Measurements from ENCODE around the gene IER5L. TPM values are rescaled to one million over a fixed set of nuclear protein-coding genes. Genes with fewer than 3 reads are reported as not detected.
"Not testable (repeated sequence)": the region's sequence is repeated elsewhere in the genome, so short reads cannot be mapped to it uniquely, and the experiment has no call there.

The IER5L gene
- polyA plus RNA-seq, 1 donor (not counting 4 experiments of a cell fraction or from before 2014, with no cell fraction given): 2.1 TPM

DNA sequence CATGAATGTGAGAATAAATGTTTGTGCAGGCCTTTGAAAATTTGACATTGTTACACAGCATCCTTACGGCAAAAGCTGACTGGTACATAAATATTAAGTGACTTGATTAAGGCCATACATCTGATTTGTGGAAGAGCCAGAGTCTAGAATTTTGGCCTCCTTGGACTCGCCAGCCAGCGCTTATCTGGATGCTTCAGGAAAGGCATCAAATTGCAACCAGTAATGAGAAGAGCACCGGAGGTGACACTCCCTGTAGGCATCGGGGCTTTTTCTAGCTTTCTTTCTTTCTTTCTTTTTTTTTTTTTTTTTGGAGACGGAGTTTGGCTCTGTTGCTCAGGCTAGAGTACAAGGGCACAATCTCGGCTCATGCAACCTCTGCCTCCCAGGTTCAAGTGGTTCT is 13.2 kb upstream of the IER5L start:
- DNase-seq (ENCODE audit: low read depth, low spot score) (no peak), FAIRE-seq (no peak)
- H3K36me3 ChIP-seq (ENCODE audit: control insufficient read depth in 2 of 2, extremely low read depth in 1 of 2, insufficient read depth in 2 of 2, low read length in 2 of 2): no peaks in the 10 kb centered on the region
- no peak overlapping the region for H3K27ac ChIP-seq (ENCODE audit: control insufficient read depth, insufficient read depth, low read length)
- H3K9me3 ChIP-seq (ENCODE audit: control insufficient read depth, low read depth, low read length): no peaks in the 10 kb centered on the region
- H3K9ac ChIP-seq (ENCODE audit: control insufficient read depth, extremely low read depth, insufficient read depth, low read length): no peak overlapping the region
- H3K4me2 ChIP-seq (ENCODE audit: control insufficient read depth, extremely low read depth, insufficient read depth, low read depth, low read length): no peak overlapping the region
- TF ChIP-seq EZH2 (IDR thresholded peaks at IDR 0.05; ENCODE audit: low read length): no peak
- TF ChIP-seq, protein P1, sequence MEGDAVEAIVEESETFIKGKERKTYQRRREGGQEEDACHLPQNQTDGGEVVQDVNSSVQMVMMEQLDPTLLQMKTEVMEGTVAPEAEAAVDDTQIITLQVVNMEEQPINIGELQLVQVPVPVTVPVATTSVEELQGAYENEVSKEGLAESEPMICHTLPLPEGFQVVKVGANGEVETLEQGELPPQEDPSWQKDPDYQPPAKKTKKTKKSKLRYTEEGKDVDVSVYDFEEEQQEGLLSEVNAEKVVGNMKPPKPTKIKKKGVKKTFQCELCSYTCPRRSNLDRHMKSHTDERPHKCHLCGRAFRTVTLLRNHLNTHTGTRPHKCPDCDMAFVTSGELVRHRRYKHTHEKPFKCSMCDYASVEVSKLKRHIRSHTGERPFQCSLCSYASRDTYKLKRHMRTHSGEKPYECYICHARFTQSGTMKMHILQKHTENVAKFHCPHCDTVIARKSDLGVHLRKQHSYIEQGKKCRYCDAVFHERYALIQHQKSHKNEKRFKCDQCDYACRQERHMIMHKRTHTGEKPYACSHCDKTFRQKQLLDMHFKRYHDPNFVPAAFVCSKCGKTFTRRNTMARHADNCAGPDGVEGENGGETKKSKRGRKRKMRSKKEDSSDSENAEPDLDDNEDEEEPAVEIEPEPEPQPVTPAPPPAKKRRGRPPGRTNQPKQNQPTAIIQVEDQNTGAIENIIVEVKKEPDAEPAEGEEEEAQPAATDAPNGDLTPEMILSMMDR (optimal IDR thresholded peaks at IDR 0.05 in 1 of 3, IDR thresholded peaks at IDR 0.05 in 1 of 3, conservative IDR thresholded peaks at IDR 0.05 in 1 of 3; ENCODE audit: extremely low read depth in 1 of 3, insufficient read depth in 2 of 3, low read length in 3 of 3): no peak
- no peaks in the 10 kb centered on the region for H3K9me1 ChIP-seq (ENCODE audit: control insufficient read depth, extremely low read depth, insufficient read depth, low read length)
- H3K4me3 ChIP-seq (ENCODE audit: control insufficient read depth in 2 of 3, extremely low read depth in 1 of 3, insufficient read depth in 2 of 3, low read depth in 1 of 3, low read length in 3 of 3): no peak overlapping the region
- H3K27me3 ChIP-seq (ENCODE audit: control insufficient read depth, extremely low read depth, insufficient read depth, low read length): peaks cover 7% of the 10 kb centered on the region
- H2AFZ ChIP-seq (ENCODE audit: control insufficient read depth, low read length): no peak overlapping the region
- dilution Hi-C loops (cut with MboI; ENCODE audit: extremely low pct_ligation_motif_present, low sequenced_read_pairs): no loop called here
- H4K20me1 ChIP-seq (ENCODE audit: control insufficient read depth, extremely low read depth, insufficient read depth, low read length): no peaks in the 10 kb centered on the region
- no peaks in the 10 kb centered on the region for H3K4me1 ChIP-seq (ENCODE audit: control insufficient read depth, extremely low read depth, insufficient read depth, low read length)
- no peaks in the 10 kb centered on the region for H3K79me2 ChIP-seq (ENCODE audit: control insufficient read depth, insufficient read depth, low read length)

DNA sequence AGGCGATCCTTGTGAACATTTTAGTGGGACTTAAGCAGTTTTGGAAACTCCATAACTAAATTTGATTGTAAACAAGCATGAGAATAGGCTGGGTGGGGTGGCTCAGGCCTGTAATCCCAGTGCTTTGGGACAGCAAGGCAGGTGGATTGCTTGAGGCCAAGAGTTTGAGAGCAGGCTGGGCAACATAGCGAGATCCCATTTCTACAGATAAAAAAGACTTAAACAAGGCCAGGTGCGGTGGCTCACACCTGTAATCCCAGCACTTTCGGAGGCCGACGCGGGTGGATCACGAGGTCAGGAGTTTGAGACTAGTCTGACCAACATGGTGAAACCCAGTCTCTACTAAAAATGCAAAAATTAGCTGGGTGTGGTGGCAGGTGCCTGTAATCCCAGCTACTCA is 11.9 kb upstream of the IER5L start:
- H3K36me3 ChIP-seq (ENCODE audit: control insufficient read depth in 2 of 2, extremely low read depth in 1 of 2, insufficient read depth in 2 of 2, low read length in 2 of 2); H2AFZ ChIP-seq (ENCODE audit: control insufficient read depth, low read length); FAIRE-seq; DNase-seq (ENCODE audit: low read depth, low spot score); H3K27me3 ChIP-seq (ENCODE audit: control insufficient read depth, extremely low read depth, insufficient read depth, low read length); H3K27ac ChIP-seq (ENCODE audit: control insufficient read depth, insufficient read depth, low read length); H3K4me2 ChIP-seq (ENCODE audit: control insufficient read depth, extremely low read depth, insufficient read depth, low read depth, low read length); H3K79me2 ChIP-seq (ENCODE audit: control insufficient read depth, insufficient read depth, low read length); H3K4me1 ChIP-seq (ENCODE audit: control insufficient read depth, extremely low read depth, insufficient read depth, low read length); H3K9me1 ChIP-seq (ENCODE audit: control insufficient read depth, extremely low read depth, insufficient read depth, low read length); H3K9me3 ChIP-seq (ENCODE audit: control insufficient read depth, low read depth, low read length); dilution Hi-C loops (cut with MboI; ENCODE audit: extremely low pct_ligation_motif_present, low sequenced_read_pairs); H3K9ac ChIP-seq (ENCODE audit: control insufficient read depth, extremely low read depth, insufficient read depth, low read length); H4K20me1 ChIP-seq (ENCODE audit: control insufficient read depth, extremely low read depth, insufficient read depth, low read length); H3K4me3 ChIP-seq (ENCODE audit: control insufficient read depth in 2 of 3, extremely low read depth in 1 of 3, insufficient read depth in 2 of 3, low read depth in 1 of 3, low read length in 3 of 3): not testable (repeated sequence)

DNA sequence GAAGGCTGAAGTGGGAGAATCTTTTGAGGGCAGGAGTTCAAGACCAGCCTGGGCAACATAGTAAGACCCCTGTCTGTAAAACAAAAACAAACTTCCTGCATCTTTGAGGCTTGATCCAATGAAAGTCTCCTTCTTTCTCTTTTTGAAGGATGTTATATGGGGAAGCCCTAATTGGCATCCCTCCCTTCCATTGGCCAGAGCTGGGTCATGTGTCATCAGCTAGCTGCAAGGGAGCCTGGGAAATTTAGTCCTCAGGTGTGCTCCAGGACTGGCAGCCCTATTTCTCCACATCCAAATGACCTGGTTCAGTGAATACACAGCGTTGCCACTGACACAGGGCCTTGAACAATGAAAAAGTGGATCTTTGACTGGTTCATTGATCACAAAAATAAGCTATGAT is 9.0 kb upstream of the IER5L start:
- peaks cover 4% of the 10 kb centered on the region for H3K4me1 ChIP-seq (ENCODE audit: control insufficient read depth, extremely low read depth, insufficient read depth, low read length)
- H3K9me3 ChIP-seq (ENCODE audit: control insufficient read depth, low read depth, low read length): no peaks in the 10 kb centered on the region
- no peaks in the 10 kb centered on the region for H3K36me3 ChIP-seq (ENCODE audit: control insufficient read depth in 2 of 2, extremely low read depth in 1 of 2, insufficient read depth in 2 of 2, low read length in 2 of 2)
- TF ChIP-seq, protein P1 (optimal IDR thresholded peaks at IDR 0.05 in 1 of 3, IDR thresholded peaks at IDR 0.05 in 1 of 3, conservative IDR thresholded peaks at IDR 0.05 in 1 of 3; ENCODE audit: extremely low read depth in 1 of 3, insufficient read depth in 2 of 3, low read length in 3 of 3): no peak
- no peak for TF ChIP-seq EZH2 (IDR thresholded peaks at IDR 0.05; ENCODE audit: low read length)
- FAIRE-seq (no peak), DNase-seq (ENCODE audit: low read depth, low spot score) (no peak)
- no peak overlapping the region for H3K27ac ChIP-seq (ENCODE audit: control insufficient read depth, insufficient read depth, low read length)
- dilution Hi-C loops (cut with MboI; ENCODE audit: extremely low pct_ligation_motif_present, low sequenced_read_pairs): no loop called here
- H3K27me3 ChIP-seq (ENCODE audit: control insufficient read depth, extremely low read depth, insufficient read depth, low read length): no peaks in the 10 kb centered on the region
- H4K20me1 ChIP-seq (ENCODE audit: control insufficient read depth, extremely low read depth, insufficient read depth, low read length): no peaks in the 10 kb centered on the region
- H3K4me3 ChIP-seq (ENCODE audit: control insufficient read depth in 2 of 3, extremely low read depth in 1 of 3, insufficient read depth in 2 of 3, low read depth in 1 of 3, low read length in 3 of 3): no peak overlapping the region
- no peaks in the 10 kb centered on the region for H3K9me1 ChIP-seq (ENCODE audit: control insufficient read depth, extremely low read depth, insufficient read depth, low read length)
- H3K4me2 ChIP-seq (ENCODE audit: control insufficient read depth, extremely low read depth, insufficient read depth, low read depth, low read length): no peak overlapping the region
- H2AFZ ChIP-seq (ENCODE audit: control insufficient read depth, low read length): no peak overlapping the region
- no peak overlapping the region for H3K9ac ChIP-seq (ENCODE audit: control insufficient read depth, extremely low read depth, insufficient read depth, low read length)
- H3K79me2 ChIP-seq (ENCODE audit: control insufficient read depth, insufficient read depth, low read length): no peaks in the 10 kb centered on the region
